HG02938 (cell line): ENCODE measurements around the gene TEKT3.

Source experiments
- ATAC-seq: cut with Tn5 transposase; IDR thresholded peaks from one replicate; pipeline ENCODE4 v1.9.1; 2021; ENCODE audit warnings: mild to moderate bottlenecking, moderate library complexity; ENCODE audit not compliant: unreplicated experiment

Gene TEKT3

DNA sequence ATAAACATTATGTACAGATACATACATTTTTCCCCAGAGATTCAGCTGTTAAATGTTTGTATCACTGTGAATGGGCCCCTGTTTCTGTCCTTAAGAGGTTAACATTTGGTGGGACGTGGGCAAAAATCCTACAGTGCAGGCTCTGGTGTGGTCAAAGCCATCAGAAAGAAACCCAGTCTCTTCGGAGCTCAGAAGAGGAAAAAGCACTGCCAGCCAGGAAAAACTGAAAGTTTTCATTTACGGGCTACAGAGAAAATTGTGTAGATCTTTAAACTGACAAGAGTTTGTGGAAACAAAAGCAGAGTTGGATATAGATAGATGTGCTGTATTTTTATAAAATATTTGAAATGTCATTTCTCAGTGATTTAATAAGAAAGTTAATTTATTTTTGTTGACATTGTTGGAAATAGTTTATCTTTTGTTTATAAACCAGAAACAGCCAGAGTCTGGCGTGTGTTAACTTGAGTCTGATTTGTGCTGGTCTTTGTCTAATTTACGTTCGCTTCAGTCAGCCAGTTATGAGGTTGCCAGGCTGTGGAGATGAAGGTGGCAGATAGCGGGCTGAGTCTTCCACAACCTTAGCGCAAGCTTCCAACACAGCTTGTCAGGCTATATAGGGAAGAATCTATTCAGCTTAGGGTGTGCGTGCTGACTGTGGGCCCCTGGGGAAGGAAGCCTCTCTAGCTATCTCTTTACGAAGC is 9.5 kb upstream of the TEKT3 start:
- ATAC-seq = no peak

DNA sequence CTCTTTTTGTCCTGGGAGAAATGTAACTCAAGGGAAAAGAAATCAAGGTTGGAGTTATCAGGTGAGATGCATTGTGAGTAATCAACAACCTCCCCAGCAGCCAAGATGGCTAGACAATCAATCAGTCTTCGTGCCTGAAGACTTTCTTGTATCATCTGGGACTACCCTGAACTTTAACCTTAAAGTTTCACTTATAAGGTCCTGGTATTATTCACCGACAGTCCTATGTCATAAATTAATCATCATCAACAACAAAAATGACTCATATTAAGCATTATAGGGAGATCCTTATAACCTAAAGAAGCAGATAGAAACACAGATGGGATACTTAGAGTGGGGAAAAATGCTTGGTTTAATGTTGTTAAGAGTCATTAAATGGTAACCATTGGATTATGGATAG is 7.7 kb upstream of the TEKT3 start:
- ATAC-seq = no peak

DNA sequence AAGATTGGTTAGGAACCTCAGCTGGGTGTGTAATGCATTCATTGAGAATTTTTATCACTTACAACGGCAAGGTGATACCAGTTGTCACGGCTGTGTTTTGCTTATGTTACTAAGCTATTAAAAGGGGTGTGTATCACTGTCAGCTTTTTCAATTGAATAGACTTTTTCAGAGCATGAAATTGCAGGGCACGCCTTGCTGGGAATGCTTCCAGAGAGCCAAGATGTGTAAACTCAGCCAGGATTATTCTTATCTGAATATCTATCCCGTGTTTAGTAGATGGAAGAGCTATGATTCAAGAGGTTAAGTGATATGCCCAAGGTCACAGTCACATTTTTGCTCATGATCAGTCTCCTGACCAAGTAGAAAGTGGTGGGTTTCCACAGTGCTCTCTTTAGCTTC is 6.6 kb upstream of the TEKT3 start:
- no peak for ATAC-seq

DNA sequence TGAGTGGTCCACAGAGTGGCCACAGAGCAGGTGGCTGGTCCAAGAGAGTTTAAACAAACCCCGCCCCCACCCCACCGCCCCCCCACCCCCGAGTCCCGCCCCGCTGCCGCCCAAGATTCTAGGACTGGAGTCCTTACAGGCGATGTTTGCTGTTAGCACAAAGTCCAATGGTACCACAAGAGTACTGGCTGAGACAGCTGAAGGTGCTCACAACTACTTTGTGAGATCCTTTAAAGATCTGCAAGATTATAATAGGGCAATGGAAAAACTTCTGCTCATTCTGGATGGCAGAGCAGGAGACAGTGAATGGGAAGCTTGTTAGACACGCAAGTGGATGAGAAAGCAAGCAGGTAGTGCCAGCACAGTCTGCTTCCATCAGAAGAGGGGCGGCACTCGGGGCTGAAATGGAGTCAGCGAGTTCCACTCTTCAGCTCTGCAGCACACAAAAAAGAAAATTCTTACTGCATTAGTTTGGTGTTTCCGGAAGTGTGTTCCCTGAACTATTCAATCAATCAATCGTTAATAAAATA is 4.7 kb upstream of the TEKT3 start:
- no peak for ATAC-seq

DNA sequence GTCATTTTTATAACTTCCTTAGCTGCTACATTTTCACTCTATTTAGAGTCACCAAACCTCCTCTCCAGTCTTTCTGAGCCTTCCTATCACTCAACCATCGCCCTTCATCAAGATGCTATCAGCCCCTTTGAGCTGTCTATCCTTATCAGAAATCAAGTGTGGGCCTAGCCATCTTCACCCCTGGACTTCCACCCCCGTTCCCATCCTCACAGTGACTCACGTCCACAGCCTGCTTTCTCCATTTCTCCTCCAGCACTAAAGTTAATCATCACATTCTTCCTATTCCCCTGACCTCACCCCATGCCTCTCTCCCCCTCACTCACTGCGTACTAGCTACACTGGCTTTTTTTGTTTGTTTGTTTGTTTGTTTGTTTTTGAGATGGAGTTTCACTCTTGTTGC is 2.4 kb upstream of the TEKT3 start:
- no peak for ATAC-seq

DNA sequence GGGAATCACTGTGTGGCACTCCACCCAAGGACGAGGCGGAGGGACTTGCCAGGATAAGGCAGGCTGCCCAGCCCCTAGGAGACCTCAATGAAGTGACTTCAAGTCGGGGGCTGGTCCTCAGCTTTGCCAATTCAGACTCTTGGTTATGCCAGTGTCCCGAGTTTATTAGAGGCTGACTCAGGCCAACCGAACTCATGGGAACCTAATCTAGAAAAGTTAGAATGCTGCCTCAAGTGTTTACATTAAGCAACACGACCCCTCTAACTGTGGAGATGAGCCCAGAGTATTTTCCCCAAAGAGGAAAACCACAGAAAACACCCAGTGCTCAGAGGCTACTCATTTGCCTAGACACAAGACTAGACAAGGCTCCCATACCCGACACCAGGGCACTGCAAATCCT is 1.1 kb upstream of the TEKT3 start:
- no peak for ATAC-seq

DNA sequence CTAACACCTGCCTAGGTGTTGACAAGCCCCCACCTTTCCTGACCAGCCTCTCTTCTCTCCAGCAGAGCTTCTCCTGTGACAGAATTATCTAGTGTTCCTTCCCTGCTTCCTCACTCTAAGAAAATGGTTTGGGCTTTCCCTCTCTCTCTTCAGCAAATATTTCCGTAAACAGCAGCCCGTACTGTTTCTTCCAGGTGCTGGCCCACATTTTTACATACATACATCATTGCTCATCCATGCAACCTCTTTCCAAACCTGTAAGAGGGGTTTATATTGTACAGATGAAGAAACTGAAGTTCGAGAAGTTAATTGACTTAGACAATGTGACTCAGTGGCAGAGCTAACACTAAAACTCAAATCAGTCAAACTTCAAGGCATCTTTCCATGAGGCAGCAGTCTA is 569 bp upstream of the TEKT3 start:
- ATAC-seq = no peak

DNA sequence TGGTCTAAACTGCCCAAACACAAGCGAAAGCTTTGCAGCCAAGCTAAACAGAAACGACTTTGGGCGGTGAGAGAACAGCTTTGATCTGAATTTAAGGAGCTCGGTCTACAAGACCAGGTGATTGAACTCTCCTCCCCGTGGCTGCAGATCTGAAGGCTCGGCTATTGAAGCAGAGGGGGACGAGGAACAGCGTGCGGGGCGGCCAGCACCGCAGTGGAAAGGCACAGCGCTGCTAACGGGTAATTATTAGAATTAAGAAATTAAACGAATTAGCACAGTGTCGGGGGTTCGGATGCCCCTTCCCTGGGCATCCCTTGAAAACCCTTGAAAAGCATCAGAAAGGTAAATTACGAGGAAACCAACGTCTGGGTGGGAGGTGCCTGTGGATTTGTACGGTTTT is 431 bp downstream of the TEKT3 start:
- ATAC-seq = no peak

DNA sequence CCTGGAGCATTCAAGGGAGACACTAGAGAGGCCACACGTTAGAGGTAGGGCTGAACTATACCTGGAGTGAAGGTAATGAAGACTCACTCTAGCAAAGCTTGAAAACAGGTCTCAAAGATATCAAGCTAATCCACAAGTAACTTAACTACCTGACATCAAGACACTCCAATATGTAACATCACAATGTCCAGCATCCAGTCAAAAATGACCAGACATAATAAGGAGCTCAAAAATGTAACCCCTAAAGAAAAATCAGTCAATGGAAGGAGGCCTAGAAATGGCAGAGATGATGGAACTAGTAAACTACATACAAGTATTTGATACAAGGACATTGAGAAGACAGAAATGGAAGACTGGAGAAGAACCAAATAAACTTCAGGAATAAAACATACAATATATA is 6.0 kb downstream of the TEKT3 start:
- ATAC-seq = no peak

DNA sequence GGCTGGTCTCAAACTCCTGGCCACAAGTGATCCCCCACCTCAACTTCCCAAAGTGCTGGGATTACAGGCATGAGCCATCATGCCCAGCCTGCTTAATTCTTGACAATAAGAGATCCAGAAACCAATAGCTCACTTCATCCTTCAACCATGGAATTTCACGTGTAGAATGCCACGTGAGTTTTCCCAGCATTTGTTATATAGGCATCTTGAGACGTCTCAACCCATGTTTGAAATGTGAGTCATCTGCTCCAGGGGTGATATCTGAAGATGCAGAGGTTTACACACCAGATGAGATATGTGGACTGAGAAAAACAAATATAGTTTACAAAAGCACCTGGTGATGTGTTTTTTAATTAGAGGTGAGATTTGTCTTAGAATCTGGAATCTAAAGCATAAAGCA is 7.1 kb downstream of the TEKT3 start:
- ATAC-seq = no peak

DNA sequence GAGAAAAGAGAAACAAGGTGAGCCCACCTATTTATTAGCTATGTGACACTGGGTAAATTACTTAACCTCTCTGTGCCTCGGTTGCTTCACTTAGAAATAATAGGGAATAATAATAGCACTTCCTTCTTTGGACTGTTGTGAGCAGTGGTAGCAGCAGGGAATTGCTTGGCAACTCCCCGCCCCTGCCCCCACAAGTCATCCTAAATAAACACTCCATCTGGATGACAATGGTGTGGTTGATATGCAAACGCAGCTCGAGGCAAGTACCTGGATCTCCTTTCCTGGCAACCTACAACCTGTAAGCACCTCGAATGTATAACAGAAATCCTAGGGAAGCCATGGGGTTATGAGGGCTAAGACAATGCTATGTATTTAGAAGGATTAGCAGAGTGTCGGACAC is 9.1 kb downstream of the TEKT3 start:
- ATAC-seq = no peak

DNA sequence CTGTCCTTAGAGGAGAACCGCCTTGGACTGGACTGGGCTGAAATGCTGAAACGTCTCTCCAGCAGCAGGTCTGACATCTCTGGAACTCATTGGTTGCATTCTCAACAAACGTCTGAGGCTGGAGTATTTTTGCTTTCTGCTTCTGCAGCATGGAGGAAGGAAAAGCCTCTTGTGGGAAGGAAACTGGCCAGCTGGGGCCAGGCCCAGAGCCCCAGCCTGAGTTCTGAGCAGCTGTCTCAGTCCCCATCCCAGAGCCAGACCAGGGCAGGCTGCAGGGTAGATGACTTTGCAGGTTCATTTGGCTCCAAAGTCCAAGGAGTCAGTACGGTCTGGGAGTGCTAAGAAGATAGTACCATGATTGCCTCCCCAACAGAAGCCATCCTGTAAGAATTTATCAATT is 18.3 kb downstream of the TEKT3 start:
- no peak for ATAC-seq

DNA sequence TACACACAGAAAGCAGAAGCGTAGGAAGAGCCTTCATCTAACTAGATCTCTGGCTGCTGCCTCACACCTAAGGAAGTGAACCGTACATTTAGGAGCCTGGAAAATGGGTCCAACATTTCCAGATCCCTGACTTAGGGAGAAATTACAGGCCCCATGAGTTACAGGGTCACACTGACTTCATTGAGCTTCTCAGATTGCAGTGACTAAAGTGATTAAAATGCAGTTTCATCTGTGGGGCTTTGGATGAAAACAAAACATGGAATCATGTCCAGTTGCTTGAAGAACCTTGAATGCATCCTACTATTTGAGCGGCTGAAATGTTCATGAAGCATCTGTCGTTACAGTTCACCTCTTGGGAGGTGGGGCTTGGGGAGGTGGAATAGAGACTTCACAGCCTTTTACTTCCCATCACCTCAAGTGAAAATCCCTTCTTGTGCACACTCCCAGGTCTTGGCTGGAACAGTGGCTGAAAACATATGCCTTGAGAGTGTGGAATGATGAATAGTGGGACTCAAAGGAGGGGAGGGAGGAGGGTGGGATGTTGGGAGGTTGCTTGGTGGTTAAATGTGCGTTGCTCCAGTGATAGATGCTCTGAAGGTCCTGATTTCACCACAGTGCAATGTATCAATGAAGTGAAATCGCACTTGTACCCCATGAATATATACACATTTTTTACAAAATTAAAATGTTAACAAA is 19.7 kb downstream of the TEKT3 start:
- no peak for ATAC-seq

DNA sequence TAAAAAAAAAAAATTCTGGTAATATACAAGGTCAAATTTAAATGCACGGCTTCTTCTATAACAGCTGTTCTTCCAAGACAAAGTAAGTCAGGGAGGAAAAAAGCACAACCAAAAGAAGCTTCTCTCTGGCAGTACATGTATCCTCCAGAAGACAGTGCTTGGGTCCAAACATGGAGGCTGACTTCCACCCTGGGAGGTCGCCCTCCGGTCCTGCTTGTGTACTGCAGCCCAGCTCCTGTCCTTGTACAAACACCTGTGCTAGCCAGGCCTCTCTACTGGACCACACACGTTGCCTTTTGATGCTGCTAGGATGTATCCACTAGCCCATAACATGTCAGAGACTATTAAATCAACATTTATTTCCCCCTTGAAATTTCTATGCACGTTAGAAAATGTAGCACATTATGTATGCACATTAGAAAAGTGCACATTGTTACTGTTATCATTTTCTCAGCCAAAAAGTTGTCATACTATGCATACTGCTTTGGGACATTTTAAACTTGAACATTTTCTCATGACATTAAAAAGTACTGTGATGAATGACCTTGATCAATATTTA is 21.9 kb downstream of the TEKT3 start:
- no peak for ATAC-seq

DNA sequence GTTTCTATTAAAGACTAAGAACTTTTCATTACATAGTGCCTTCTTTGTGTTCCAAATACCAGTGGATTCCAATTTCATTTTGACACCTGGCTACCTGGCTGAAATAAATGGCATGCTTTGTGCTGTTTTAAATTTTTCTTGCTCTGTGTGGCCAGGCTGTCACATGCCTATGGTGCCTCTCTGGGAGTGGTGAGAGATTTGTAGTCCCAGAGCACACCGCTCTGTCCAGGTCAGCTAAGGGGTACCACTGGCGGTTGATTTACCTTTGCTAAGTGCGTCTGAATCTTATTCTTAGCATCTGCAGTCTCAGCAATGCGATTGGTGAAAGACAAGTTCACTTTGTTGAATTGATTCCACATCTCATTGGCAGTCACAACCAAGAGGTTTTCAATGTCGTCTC is 29.4 kb downstream of the TEKT3 start:
- no peak for ATAC-seq

DNA sequence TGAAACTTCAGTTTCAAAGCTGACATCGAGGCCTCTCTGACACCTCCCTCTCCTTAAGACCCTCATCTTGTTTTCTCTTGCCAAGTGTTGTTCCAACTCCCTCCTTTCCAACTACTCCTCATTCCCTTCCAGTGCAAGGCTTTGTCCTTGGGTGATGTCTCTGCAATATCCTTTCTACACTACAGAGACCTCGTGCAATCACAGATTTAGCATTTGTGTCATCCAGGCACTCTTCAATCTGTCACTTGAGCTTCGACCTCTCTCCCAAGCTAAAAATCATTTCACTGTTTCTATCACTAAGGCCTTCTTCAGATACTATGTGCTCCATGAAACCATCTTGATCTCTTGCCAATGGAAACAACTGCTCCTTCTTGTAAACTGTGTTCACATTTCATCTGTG is 31.6 kb downstream of the TEKT3 start:
- no peak for ATAC-seq

DNA sequence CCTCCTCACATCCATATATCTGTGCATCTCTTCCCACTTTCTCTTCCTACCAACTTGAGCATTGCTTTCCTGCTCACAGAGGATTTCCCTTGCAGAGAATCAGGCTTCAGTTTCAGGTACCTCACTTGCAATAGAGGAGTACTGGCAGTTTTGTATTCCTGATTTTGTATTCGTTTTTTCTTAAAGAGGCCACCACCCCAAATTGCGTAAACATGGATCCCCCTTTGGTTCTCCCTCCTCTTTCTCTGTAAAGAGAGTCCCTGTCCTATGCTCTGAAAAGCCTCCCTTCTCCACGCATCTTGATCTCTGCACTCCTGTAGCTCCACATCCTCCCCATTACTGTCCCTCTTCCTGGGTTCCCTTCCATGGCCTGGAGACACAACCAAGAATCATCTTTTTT is 32.2 kb downstream of the TEKT3 start:
- ATAC-seq = no peak

DNA sequence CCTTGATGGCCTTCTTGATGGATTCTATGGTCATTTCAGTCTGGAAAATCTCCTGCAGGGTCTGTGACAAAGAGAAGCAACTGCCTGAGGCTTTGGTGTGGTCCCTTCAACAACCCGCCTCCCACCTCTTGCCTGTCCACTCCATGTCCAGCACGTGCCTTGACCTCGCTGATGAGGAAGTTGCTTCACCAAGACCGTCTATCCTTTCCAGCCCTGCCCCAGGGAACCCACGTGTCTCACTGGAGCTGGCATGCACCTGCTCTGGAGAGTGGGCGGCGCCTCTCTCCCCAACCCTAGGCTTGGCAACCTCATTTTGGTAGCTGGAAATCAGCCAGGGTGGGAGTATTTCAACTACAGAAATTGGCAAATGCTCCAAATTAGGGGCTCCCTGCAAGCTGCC is 32.6 kb downstream of the TEKT3 start:
- no peak for ATAC-seq

DNA sequence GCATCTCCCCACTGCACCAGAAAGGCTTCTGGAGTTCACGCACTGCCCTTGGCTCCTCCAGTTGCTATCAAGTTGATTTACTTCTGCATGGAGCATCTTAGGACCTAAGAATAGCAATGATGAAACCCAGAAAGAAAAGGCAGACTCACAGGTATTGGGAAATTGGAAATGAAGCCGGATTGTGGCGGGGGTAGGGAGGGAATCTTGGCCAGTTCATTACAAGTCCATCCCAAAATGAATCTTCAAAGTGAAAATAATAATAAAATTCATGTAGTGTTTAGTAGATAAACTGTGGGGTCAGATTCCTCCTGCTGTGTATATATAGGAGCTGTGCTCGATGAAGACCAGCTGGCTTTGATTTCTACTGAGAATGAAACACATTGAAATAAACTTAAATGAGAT is 33.7 kb downstream of the TEKT3 start:
- ATAC-seq = no peak

DNA sequence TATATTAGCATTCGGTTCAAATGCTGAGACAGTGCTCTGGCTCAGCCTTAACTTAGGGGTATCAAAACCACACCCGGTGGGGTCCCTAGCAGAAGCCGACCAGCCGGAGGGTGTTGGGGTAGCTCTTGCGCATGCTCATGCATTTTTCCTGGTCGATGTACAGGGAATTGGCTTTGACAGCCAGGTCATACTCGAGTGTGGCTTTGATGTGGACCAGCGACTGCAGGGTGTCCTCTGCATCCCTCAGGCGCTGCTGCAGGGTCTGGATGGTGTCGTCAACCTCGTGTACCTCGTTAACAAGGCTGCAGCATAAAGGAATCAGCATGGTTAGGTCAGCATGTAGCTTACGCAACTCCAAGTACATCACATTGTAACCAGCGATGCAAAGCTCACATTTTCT is 37.5 kb downstream of the TEKT3 start:
- no peak for ATAC-seq

DNA sequence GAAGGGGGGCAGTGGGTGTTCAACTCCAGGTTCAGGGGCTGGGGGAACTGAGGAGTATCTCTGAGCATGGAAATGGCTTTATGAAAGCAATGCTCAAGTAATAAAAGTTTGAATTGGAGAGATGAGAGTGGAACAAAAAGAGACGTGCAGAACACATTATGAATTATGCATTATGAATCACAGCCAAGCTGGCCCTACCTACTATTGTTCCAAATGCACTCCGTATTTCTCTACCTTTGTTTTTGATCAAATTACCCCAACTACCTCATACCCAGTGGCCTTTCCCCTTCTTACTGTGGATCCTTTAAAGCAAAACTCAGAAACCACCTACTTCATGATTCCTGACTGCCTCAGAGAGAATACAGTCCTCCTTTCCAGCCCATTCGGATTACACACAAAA is 38.1 kb downstream of the TEKT3 start:
- ATAC-seq = no peak

DNA sequence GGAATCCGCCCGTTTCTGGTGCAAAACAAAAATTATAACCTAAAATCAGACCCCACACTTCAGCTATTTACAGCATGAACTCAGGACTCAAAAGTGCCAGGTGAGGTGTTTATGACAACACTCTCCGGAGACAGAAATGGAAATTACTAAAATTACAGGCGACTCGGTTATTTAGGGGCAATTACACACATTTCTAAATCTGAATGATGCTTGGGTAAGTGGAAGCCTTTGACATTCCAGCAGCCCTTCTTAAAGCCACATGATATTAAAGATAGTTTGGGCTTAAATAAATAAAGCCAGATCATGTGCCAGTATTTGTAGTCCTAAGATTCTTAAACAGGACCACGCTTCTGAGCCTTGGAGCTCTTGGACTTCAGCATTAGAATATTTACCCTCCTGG is 39.6 kb downstream of the TEKT3 start:
- no peak for ATAC-seq
